22Rv1 (cell line): ENCODE measurements around the gene PROKR2.

ENCODE experiments used
- H3K27ac ChIP-seq: fragments of 450-650 bp; 2 replicates; pipeline ENCODE4 v1.5.1; 2017
- ZFX ChIP-seq: fragments of 450-650 bp; IDR thresholded peaks from 2 replicates; pipeline ENCODE4 v1.6.1; 2017; ENCODE audit warnings: antibody characterized with exemption, borderline replicate concordance
- TF ChIP-seq, protein P1 (sequence below): fragments of 450-650 bp; IDR thresholded peaks from 2 replicates; pipeline ENCODE4 v1.5.1; 2017; ENCODE audit warnings: mild to moderate bottlenecking

PROKR2 gene

DNA sequence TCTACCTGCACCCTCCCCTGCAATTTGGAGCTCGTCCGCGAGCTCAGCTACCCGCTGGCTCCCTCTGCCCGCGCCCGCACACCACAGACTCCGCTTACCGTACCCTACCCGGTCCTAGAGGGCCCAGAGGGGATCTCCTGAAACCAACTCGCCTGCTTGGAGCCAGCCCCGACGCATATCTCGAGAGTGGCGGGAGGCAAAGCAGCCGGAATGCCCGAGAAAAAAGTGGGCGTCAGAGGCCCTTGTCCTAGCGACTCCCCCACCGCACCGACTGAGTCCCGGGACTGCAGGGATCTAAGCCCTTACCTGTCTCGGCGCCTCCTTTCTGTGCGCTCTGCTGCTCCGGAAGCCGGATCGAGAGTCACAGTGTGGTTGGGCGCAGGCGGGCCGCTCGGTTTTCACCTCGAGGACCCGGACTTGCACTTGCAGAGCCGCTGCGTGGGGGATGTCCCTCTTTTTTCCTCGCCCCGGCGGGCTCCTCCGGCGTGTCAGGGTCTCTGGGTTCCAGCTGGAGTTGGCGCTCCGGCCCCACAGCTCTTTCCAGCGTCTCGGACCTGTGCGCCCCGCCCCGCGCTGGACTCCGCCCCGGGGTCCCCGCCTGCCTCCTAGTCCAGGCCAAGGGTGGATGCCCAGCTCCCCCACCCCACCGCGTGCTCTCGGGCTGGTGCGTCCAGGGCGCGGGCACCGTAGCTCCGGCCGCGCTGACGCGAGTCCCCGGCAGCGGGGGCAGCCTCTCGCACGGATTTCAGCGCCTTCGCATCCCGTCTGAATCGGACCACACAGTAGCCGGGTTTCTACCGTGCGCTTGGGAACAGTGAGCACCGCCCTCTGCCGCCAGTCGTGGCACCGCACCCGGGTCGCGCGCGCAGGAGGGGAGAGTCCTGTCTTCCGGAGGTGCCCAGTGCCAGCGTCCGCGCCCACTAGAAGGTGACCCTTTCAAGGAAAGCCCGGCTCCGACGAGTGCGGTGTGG lies at the start of gene PROKR2:
TSS of gene PROKR2 (minus strand) at position 767 of the 971 bp plus-strand sequence. CDS start 2,585 bp downstream, outside the sequence.
- no peak for TF ChIP-seq ZFX
- TF ChIP-seq, protein P1, sequence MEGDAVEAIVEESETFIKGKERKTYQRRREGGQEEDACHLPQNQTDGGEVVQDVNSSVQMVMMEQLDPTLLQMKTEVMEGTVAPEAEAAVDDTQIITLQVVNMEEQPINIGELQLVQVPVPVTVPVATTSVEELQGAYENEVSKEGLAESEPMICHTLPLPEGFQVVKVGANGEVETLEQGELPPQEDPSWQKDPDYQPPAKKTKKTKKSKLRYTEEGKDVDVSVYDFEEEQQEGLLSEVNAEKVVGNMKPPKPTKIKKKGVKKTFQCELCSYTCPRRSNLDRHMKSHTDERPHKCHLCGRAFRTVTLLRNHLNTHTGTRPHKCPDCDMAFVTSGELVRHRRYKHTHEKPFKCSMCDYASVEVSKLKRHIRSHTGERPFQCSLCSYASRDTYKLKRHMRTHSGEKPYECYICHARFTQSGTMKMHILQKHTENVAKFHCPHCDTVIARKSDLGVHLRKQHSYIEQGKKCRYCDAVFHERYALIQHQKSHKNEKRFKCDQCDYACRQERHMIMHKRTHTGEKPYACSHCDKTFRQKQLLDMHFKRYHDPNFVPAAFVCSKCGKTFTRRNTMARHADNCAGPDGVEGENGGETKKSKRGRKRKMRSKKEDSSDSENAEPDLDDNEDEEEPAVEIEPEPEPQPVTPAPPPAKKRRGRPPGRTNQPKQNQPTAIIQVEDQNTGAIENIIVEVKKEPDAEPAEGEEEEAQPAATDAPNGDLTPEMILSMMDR, result peak; percentile 33
- no peak within 1 kb of the TSS for H3K27ac ChIP-seq

DNA sequence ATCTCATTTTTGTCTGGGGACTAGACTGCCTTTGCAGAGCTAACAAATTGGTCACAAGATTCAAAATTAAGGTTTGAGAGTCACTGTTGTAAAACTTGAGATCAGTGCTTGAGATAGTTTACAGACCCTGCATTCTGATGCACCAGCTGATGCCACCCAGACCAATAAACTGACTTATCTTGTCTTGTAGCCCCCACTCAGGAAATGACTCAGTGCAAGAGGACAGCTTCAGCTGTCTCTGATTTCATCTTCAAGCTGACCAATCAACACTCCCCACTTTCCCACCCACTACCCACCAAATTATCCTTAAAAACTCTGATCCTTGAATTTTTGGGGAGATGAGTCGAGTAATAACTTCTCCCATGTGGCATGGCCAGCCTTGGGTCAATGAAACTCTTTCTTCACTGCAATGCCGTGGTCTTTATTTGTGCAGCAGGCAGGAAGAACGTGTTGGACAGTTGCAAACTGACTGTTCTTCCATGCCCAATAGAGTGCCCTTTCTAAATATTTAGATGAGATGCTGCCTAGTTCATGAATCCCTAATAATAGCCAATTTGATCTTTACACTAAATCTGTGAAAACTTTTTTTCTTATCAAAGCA lies 48.3 kb upstream of the PROKR2 start:
- H3K27ac ChIP-seq, result no peak overlapping the region
- TF ChIP-seq, protein P1, result no peak
- TF ChIP-seq ZFX, result no peak

DNA sequence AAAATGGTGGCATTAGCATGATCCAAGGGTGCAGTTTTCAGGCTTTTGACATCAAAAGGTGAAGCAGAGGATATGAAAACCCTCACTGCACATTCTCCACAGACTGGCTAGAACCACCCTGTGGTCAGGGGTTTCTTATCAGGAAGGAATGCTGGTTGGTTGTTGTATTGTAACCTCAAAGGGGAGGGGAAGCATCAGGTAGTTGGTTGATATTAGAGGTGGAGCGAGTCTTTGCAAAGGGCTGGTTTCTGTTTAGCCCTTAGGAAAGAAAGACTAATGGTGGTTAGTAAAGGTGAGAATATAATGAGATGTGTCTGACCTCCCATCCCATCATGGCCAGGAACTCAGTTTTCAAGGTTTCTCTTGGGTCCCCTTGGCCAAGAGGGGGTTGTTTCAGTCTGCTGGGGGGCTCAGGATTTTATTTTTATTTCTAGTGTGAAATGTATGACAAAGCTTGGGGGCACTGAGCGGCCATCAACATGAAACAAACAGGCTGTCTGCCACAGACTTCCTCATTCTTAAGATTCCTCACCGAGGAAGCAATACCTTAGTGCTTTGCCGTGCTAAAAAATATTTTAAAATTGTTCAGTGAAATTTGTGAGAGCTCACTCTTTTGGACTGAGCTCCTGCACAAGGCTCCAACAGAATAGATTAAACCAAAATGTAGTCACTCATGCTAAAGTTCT lies 47.5 kb upstream of the PROKR2 start:
- no peak for TF ChIP-seq ZFX
- TF ChIP-seq, protein P1, result no peak
- H3K27ac ChIP-seq, result no peak overlapping the region

DNA sequence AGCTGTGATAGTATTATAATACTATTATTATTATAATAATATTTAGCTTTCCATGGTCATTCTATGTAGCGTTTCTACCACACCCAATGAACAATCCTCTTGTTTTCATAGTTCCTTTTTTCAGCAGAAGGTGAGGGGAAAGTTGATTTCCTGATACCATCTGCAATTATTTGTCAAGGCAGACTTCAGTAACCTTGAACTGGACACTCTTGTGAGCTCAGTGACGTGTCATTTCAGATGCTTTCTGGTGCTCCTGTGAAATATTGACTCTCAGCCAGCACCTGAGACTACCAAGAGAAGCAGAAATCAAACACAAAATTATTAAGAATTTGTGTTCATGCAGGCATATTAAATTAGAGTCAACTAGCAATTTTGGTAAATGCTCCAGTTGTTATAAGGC lies 46.0 kb upstream of the PROKR2 start:
- H3K27ac ChIP-seq, result no peak overlapping the region
- no peak for TF ChIP-seq ZFX
- TF ChIP-seq, protein P1, result no peak

- TF ChIP-seq, protein P1, result no peak
- TF ChIP-seq ZFX, result no peak
- no peak overlapping the region for H3K27ac ChIP-seq
Observed at GRCh38 chr20:5361176-5361575, 44.4 kb upstream of the PROKR2 start.

GRCh38 chr20:5357946-5358345 lies 41.2 kb upstream of the PROKR2 start:
- TF ChIP-seq, protein P1, result no peak
- no peak for TF ChIP-seq ZFX
- no peak overlapping the region for H3K27ac ChIP-seq
